LNCaP clone FGC (cell line): ENCODE results near the gene SMAD6.

ENCODE experiments used
- DNase-seq: peaks from one replicate; pipeline ENCODE4 v3.0.0-alpha.2; 2011; ENCODE audit warnings: low read depth
- H3K4me3 ChIP-seq: 2 replicates; pipeline ENCODE4 v1.5.1; 2011; ENCODE audit warnings: mild to moderate bottlenecking, low read depth, low read length, control low read depth
- TF ChIP-seq, protein P1 (sequence below): IDR thresholded peaks from 2 replicates; pipeline ENCODE4 v1.5.1; 2012; ENCODE audit warnings: mild to moderate bottlenecking; ENCODE audit not compliant: control insufficient read depth, insufficient read depth; ENCODE audit errors: extremely low read depth

Gene SMAD6

DNA sequence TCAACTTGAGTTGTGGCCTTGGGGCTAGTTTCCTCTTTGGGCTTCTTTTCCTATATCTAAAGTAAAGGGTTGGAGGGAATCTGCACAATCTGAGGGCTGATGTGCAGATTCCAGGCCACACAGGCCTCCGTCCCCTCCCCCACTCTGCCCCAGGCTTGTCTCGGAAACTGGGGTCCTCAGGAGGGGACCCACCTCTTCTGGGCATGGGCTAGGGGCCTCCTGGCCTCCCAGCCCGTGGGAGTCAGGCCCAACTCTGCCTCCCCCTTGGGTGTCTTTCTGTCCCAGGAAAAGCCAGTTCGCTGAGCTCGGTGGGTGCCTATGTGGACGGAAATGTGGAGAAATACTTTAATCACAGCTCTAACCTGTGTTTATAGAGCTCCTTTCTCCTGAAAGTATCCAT, 4.8 kb downstream of the SMAD6 start:
- TF ChIP-seq, protein P1, sequence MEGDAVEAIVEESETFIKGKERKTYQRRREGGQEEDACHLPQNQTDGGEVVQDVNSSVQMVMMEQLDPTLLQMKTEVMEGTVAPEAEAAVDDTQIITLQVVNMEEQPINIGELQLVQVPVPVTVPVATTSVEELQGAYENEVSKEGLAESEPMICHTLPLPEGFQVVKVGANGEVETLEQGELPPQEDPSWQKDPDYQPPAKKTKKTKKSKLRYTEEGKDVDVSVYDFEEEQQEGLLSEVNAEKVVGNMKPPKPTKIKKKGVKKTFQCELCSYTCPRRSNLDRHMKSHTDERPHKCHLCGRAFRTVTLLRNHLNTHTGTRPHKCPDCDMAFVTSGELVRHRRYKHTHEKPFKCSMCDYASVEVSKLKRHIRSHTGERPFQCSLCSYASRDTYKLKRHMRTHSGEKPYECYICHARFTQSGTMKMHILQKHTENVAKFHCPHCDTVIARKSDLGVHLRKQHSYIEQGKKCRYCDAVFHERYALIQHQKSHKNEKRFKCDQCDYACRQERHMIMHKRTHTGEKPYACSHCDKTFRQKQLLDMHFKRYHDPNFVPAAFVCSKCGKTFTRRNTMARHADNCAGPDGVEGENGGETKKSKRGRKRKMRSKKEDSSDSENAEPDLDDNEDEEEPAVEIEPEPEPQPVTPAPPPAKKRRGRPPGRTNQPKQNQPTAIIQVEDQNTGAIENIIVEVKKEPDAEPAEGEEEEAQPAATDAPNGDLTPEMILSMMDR = no peak
- no peak for DNase-seq
- H3K4me3 ChIP-seq = no peak overlapping the region

DNA sequence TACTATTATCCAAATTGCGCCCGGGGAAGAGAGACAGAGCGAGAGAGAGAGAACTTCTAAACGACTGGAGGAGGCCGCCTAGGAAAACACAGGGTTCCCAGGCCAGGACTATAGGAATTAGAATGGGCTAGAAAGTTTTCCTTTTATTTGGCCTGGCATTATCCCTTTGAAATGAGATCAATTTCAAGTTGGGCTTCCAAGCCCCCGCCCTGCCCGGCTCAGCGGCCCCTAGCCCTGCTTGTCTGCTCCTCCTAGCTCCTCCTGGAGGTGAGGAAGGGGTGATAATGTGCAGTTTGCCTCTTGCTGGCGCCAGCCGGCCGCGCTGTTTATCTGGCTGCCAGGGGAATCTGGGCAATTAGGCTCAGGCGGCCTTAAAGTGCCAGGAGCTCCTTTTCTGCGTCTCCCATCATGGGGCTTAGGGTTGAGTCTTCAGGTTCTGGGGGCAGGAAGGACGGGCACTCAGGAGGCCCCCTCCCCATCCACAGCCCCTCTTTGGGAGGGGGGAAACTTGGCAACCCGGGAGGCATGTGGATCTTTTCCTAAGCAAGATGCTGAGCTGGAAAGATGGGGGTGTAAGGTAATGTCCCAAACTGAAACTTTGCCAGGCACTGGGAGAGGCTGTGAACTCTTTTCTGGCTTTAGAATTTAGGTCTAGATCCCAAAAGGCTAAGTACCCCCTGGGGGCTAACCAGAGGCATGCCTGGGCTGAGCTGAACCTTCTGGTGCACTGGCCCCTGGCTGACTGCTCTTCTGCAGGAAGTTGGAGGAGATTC, 5.5 kb downstream of the SMAD6 start:
- no peak overlapping the region for H3K4me3 ChIP-seq
- DNase-seq = no peak
- TF ChIP-seq, protein P1 = no peak

DNA sequence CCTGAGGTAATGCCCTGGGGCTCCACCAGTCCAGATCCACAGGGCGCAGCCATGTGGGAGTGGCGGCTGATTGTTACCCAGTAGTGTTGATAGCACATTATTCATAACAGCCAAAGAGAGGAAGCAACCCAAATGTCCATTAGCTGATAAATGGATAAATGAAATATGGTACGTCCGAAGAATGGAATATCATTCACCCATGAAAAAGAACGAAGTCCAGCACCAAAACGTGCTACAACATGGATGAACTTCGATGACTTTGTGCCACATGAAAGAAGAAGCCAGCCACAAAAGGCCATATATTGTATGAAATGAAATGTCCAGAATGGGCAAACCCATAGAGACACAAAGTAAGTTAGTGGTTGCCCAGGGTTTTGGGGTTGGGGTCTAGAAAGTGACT, 6.4 kb downstream of the SMAD6 start:
- TF ChIP-seq, protein P1 = no peak
- H3K4me3 ChIP-seq = no peak overlapping the region
- DNase-seq = no peak

DNA sequence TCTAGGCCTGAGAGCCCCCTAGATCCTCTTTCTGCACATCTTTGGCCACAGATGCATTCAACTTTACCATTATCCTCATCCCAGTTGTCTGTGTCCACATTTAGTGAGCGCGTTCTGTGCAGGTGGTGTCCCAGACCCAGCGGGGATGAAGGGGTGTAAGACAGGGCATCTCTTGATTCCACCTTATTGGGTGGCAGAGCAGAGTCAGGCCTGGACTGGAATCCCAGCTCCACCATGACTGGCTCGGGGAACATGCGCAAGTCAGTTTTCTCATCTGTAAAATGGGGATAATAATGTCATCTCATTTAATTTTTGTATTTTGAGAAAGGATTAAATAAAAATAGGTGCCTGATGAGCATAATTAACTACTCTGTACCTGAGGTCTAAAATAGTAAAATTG, 7.8 kb downstream of the SMAD6 start:
- DNase-seq = no peak
- TF ChIP-seq, protein P1 = no peak
- H3K4me3 ChIP-seq = no peak overlapping the region

DNA sequence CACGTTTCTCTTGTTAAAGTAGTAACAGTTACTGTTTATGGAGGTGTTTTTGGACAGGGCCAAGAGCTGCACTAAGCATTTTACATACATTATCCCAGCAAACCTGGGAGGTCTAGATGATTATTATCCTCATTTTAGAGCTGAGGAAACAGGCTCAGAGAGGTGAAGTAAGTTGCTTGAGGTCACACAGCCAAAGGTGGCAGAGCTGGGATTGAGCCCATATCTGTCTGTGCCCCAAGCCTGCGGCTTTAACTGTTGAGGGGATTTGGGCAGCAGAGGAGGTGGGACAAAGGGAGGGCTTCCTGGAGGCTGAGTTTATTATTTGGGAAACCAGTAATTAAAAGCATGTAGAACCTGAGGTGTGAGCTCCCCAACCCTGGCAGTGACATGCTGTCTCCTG, 9.2 kb downstream of the SMAD6 start:
- DNase-seq = no peak
- no peak overlapping the region for H3K4me3 ChIP-seq
- TF ChIP-seq, protein P1 = no peak

DNA sequence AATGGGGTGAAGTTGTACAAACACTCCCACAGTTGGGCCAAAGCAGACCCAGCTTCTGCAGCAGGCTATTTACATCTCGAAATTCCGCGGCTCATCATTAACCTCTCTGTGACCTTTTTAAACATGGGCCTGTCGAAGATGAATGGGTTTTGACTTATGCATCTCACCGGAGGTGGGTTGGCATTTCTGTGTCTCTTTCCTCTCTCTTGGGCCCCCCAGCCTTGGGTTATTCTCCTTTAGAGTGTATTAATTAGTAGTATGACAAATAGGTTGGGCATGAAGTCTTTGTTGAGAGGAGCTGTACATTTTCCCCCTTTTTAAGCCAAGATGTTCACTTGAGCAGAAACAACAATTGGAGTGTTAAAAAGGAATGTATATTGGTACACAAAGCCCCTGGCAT, 9.8 kb downstream of the SMAD6 start:
- no peak for DNase-seq
- TF ChIP-seq, protein P1 = no peak
- H3K4me3 ChIP-seq = no peak overlapping the region
